HepG2 (cell line): ENCODE measurements around the gene MSI2. TPM values are rescaled to one million over a fixed set of nuclear protein-coding genes. Genes with fewer than 3 reads are reported as not detected.

Experiments
- MIER3 ChIP-seq: IDR thresholded peaks from 2 replicates; pipeline ENCODE4 v1.6.1; 2016; ENCODE audit warnings: missing compliant biosample characterization, borderline replicate concordance
- NFKB2 ChIP-seq: sonication (generic); formaldehyde crosslinking; IDR thresholded peaks from 2 replicates; pipeline ENCODE4 v1.4.0; 2020; ENCODE audit warnings: missing genetic modification reagents, borderline replicate concordance
- RBM22 ChIP-seq: fragments of 200-400 bp; formaldehyde crosslinking; optimal IDR thresholded peaks from 2 replicates; pipeline ENCODE3; 2017; ENCODE audit warnings: mild to moderate bottlenecking, low read length, moderate library complexity
- SIN3B ChIP-seq: fragments of 150-350 bp; IDR thresholded peaks from 2 replicates; pipeline ENCODE4 v1.6.1; 2014; ENCODE audit warnings: low read length
- ZNF124 ChIP-seq: sonication (generic); formaldehyde crosslinking; IDR thresholded peaks from 2 replicates; pipeline ENCODE4 v1.4.0; 2020; ENCODE audit warnings: missing genetic modification reagents
- ZNF17 ChIP-seq: sonication (generic); formaldehyde crosslinking; IDR thresholded peaks from 2 replicates; pipeline ENCODE4 v1.5.0; 2020; ENCODE audit warnings: mild to moderate bottlenecking, missing genetic modification reagents
- ZNF441 ChIP-seq: sonication (generic); formaldehyde crosslinking; IDR thresholded peaks from 2 replicates; pipeline ENCODE4 v1.7.0; 2021; ENCODE audit warnings: missing genetic modification reagents, borderline replicate concordance
- ZNF556 ChIP-seq: sonication (generic); formaldehyde crosslinking; IDR thresholded peaks from 2 replicates; pipeline ENCODE4 v1.4.0; 2020; ENCODE audit warnings: mild to moderate bottlenecking, missing genetic modification reagents, borderline replicate concordance
- ZNF609 ChIP-seq: sonication (generic); formaldehyde crosslinking; IDR thresholded peaks from 2 replicates; pipeline ENCODE4 v1.4.0; 2020; ENCODE audit warnings: mild to moderate bottlenecking, missing genetic modification reagents, borderline replicate concordance
- ZNF720 ChIP-seq: sonication (generic); formaldehyde crosslinking; IDR thresholded peaks from 2 replicates; pipeline ENCODE4 v1.4.0; 2020; ENCODE audit warnings: missing genetic modification reagents
- polyA plus RNA-seq, 8 experiments: library from polyadenylated mRNA; depleted of rRNA in 3 of 8; stranded (reverse) in 7 of 8; unstranded in 1 of 8; fragments of >200 nt; fragmentation: Illumina TruSeq in 4 of 8; extraction: Trizol in 4 of 8; gene quantifications; 2 replicates each; pipeline versions ENCODE4 v1.2.1 to v1.2.3, GENCODE V29; 2011 to 2016; ENCODE audit warnings: low read depth in 4 of 8, missing spikeins in 1 of 8, mixed read lengths in 1 of 8; ENCODE audit not compliant: insufficient read depth in 1 of 8
- total RNA-seq, 5 experiments: library from RNA; depleted of rRNA; stranded (reverse); fragments of >200 nt; fragmentation: Illumina TruSeq; extraction: Trizol; gene quantifications; 2 replicates each; pipeline ENCODE4 v1.2.3, GENCODE V29; 2016; ENCODE audit warnings: low read depth in 1 of 5
- TF ChIP-seq, protein P1 (sequence below): sonication (generic); formaldehyde crosslinking; IDR thresholded peaks from 2 replicates; pipeline ENCODE4 v1.4.0; 2020; ENCODE audit warnings: mild to moderate bottlenecking, missing genetic modification reagents
- TF ChIP-seq, protein P2 (sequence below): sonication (generic); formaldehyde crosslinking; IDR thresholded peaks from 2 replicates; pipeline ENCODE4 v1.4.0; 2020; ENCODE audit warnings: missing genetic modification reagents
- TF ChIP-seq, protein P3 (sequence below): IDR thresholded peaks from 2 replicates; pipeline ENCODE4 v1.6.1; 2016; ENCODE audit warnings: low read depth, borderline replicate concordance
- TF ChIP-seq, protein P4 (sequence below): sonication (generic); formaldehyde crosslinking; IDR thresholded peaks from 2 replicates; pipeline ENCODE4 v1.4.0; 2020; ENCODE audit warnings: missing genetic modification reagents

The MSI2 gene
- total and polyA plus RNA-seq, 2 of the 13 experiments (the other 11 are each of a cell fraction or from before 2014, with no cell fraction given), result 77.5 to 78.4 TPM

DNA sequence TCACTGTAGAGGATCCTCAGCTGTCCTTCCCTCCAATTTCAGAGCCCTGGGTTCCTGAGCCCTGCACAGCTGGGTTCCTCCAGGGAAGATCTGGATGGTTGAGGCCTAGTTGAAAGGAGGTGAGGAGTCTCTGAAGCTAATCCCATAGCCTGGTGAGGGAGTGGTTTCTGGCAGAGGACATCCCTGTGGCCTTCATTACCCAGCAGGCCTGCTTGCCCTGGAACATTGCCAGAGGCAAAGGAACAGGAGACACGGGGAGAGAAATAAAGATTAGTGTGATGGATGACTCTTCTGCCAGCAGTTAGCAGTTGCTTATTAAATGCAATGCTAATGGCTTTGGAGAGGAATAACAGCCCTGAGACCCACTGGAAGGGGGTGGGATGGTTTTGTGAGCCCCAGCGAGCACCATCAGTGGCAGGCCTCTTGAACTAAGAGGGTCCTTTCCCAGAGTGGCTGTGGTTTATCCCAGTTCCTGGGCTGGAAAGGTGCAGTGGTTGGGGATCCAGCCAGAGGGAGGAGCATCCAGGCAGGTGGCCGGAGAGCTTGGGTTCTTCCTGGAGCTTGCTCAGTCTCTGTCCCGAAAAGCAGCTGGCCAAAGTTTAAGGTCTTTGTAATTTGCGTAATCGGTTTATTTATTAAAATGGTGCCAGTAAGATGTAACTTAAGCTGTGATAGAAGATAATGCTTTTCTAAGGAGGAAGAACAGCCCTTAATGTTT is 279.1 kb downstream of the MSI2 start (continued):
- TF ChIP-seq ZNF556 (no peak), SIN3B (no peak), MIER3 (CRISPR knock-in tag) (no peak), ZNF17 (CRISPR knock-in tag) (no peak), NFKB2 (CRISPR knock-in tag) (peak; percentile 44; the same call in 1 of the 2 replicates), ZNF441 (CRISPR knock-in tag) (no peak), ZNF720 (CRISPR knock-in tag) (no peak), ZNF124 (CRISPR knock-in tag) (no peak), RBM22 (no peak), ZNF609 (no peak)
- TF ChIP-seq, protein P1, sequence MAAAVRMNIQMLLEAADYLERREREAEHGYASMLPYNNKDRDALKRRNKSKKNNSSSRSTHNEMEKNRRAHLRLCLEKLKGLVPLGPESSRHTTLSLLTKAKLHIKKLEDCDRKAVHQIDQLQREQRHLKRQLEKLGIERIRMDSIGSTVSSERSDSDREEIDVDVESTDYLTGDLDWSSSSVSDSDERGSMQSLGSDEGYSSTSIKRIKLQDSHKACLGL (CRISPR knock-in tag), result no peak
- TF ChIP-seq, protein P2, sequence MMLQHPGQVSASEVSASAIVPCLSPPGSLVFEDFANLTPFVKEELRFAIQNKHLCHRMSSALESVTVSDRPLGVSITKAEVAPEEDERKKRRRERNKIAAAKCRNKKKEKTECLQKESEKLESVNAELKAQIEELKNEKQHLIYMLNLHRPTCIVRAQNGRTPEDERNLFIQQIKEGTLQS (CRISPR knock-in tag), result no peak
- TF ChIP-seq, protein P3, sequence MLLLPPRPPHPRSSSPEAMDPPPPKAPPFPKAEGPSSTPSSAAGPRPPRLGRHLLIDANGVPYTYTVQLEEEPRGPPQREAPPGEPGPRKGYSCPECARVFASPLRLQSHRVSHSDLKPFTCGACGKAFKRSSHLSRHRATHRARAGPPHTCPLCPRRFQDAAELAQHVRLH (CRISPR knock-in tag), result no peak
- TF ChIP-seq, protein P4, sequence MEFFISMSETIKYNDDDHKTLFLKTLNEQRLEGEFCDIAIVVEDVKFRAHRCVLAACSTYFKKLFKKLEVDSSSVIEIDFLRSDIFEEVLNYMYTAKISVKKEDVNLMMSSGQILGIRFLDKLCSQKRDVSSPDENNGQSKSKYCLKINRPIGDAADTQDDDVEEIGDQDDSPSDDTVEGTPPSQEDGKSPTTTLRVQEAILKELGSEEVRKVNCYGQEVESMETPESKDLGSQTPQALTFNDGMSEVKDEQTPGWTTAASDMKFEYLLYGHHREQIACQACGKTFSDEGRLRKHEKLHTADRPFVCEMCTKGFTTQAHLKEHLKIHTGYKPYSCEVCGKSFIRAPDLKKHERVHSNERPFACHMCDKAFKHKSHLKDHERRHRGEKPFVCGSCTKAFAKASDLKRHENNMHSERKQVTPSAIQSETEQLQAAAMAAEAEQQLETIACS (CRISPR knock-in tag), result no peak
